Osteocyte (in vitro differentiated cells): ENCODE results near the gene TLCD3A. TPM values are rescaled to one million over a fixed set of nuclear protein-coding genes. Genes with fewer than 3 reads are reported as not detected.
A peak's percentile ranks its signal among the peaks of the same experiment; 100 is the strongest.

Experiments
- DNase-seq: peaks from one replicate; pipeline ENCODE4 v3.0.0; 2021; ENCODE audit warnings: mixed read lengths; ENCODE audit not compliant: unreplicated experiment; ENCODE audit errors: extremely low spot score
- H3K27ac Mint-ChIP-seq: one replicate; pipeline ENCODE4 v1.8.0; 2021; ENCODE audit warnings: mild to moderate bottlenecking, mixed read lengths; ENCODE audit not compliant: unreplicated experiment
- H3K27me3 Mint-ChIP-seq: one replicate; pipeline ENCODE4 v1.8.0; 2021; ENCODE audit warnings: mixed read lengths; ENCODE audit not compliant: unreplicated experiment
- H3K36me3 Mint-ChIP-seq: one replicate; pipeline ENCODE4 v1.8.0; 2021; ENCODE audit warnings: mixed read lengths; ENCODE audit not compliant: unreplicated experiment
- H3K4me1 Mint-ChIP-seq: one replicate; pipeline ENCODE4 v1.8.0; 2021; ENCODE audit warnings: mixed read lengths; ENCODE audit not compliant: unreplicated experiment
- H3K4me3 Mint-ChIP-seq: one replicate; pipeline ENCODE4 v1.8.0; 2021; ENCODE audit warnings: mild to moderate bottlenecking, moderate library complexity, mixed read lengths; ENCODE audit not compliant: unreplicated experiment
- H3K9me3 Mint-ChIP-seq: one replicate; pipeline ENCODE4 v1.8.0; 2021; ENCODE audit warnings: mixed read lengths; ENCODE audit not compliant: unreplicated experiment
- total RNA-seq: library from RNA; stranded (reverse); gene quantifications from 2 replicates; pipeline ENCODE4 v1.2.1, GENCODE V29; 2021
- TF ChIP-seq, protein P1 (sequence below): fragments of 200-600 bp; sonication (generic); IDR thresholded peaks from 2 replicates; pipeline ENCODE4 v1.5.0; 2021; ENCODE audit warnings: antibody characterized with exemption, mild to moderate bottlenecking, moderate library complexity

The TLCD3A gene
- total RNA-seq, 1 donor from 2014 or later, result 23.7 TPM

DNA sequence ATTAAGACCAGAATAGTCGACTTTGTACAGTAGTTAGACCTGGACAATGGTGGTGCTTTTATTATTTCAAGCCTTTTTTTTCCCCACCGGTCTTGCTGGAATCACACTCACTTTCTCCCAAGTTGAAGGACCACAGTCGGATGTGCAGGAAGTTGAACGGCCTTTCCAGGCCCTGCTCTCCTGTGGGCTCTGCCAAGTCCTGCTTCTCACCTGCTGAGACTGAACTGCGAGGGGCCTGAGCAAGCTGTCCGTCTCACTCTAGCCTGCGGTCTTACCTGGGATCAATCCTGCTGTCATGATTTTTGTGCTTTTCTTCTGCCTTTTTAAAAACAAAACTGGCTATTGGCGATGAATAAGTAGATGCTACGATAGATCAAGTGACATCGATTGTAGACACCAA, 1.3 kb downstream of the TLCD3A start:
- no peaks in the 10 kb centered on the region for H3K27me3 Mint-ChIP-seq
- H3K4me3 Mint-ChIP-seq, result peak overlapping the region; percentile 87
- H3K9me3 Mint-ChIP-seq, result no peaks in the 10 kb centered on the region
- TF ChIP-seq, protein P1, sequence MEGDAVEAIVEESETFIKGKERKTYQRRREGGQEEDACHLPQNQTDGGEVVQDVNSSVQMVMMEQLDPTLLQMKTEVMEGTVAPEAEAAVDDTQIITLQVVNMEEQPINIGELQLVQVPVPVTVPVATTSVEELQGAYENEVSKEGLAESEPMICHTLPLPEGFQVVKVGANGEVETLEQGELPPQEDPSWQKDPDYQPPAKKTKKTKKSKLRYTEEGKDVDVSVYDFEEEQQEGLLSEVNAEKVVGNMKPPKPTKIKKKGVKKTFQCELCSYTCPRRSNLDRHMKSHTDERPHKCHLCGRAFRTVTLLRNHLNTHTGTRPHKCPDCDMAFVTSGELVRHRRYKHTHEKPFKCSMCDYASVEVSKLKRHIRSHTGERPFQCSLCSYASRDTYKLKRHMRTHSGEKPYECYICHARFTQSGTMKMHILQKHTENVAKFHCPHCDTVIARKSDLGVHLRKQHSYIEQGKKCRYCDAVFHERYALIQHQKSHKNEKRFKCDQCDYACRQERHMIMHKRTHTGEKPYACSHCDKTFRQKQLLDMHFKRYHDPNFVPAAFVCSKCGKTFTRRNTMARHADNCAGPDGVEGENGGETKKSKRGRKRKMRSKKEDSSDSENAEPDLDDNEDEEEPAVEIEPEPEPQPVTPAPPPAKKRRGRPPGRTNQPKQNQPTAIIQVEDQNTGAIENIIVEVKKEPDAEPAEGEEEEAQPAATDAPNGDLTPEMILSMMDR, result no peak
- peaks cover 7% of the 10 kb centered on the region for H3K36me3 Mint-ChIP-seq
- peak overlapping the region; percentile 80 for H3K27ac Mint-ChIP-seq
- no peak for DNase-seq
- H3K4me1 Mint-ChIP-seq, result peaks cover 22% of the 10 kb centered on the region

DNA sequence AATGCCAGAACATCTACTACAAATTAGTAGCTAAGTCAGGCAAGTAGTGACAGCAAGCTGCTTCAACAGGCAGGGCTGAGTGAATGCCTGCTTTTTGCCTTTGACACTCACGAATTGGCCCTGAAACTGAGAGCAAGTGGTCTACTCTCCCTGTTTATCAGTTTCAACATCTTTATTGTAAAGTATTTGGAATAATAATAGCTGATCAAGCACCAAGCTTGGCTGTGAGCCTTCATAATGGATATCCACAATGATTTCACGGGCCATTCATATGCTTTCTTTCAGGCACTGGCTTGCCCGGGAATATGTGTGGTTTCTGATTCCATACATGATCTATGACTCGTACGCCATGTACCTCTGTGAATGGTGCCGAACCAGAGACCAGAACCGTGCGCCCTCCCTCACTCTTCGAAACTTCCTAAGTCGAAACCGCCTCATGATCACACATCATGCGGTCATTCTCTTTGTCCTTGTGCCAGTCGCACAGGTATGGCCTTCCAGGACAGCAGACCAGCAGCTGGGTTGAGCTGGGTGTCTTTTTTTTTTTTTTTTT, 5.2 kb downstream of the TLCD3A start:
- TF ChIP-seq, protein P1, result no peak

DNA sequence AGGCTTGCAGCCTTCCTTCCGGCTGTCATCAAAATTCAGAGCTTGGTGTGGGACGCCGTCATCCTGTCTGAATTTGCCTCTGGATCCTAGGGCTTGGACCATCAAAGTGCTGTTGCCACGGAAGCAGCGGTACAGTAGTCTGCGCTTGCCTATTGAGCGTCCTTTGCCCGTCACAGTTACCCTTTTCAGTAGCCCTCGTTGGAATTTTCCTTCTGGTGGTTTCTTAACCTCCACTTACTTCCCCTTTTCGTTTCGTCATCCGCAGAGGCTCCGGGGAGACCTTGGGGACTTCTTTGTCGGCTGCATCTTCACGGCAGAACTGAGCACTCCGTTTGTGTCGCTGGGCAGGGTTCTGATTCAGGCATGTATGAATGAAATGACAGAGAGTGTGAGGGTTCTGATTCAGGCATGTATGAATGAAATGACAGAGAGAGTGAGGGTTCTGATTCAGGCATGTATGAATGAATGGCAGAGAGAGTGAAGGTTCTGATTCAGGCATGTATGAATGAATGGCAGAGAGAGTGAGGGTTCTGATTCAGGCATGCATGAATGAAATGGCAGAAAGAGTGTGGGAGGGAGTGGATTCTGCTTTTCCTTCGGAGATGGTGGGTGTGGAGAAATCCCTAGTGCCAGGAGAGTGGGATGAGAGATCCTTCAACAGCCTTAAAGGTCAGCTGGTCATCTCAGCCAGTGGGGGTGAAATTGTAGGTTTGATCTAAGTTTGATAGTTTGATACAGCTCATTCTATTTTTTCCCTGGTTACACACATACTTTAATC, 8.0 kb downstream of the TLCD3A start:
- peaks cover 35% of the 10 kb centered on the region for H3K36me3 Mint-ChIP-seq
- no peaks in the 10 kb centered on the region for H3K27me3 Mint-ChIP-seq
- no peak for DNase-seq
- no peaks in the 10 kb centered on the region for H3K9me3 Mint-ChIP-seq
- TF ChIP-seq, protein P1, result no peak
- H3K4me1 Mint-ChIP-seq, result no peaks in the 10 kb centered on the region
- peak overlapping the region; percentile 31 for H3K27ac Mint-ChIP-seq
- no peak overlapping the region for H3K4me3 Mint-ChIP-seq

More for the DNA sequence above, 5.2 kb downstream of the TLCD3A start:
- H3K9me3 Mint-ChIP-seq, result no peaks in the 10 kb centered on the region
- no peaks in the 10 kb centered on the region for H3K27me3 Mint-ChIP-seq
- H3K36me3 Mint-ChIP-seq, result peaks cover 25% of the 10 kb centered on the region
- DNase-seq, result no peak
- peaks cover 13% of the 10 kb centered on the region for H3K4me1 Mint-ChIP-seq
- H3K27ac Mint-ChIP-seq, result no peak overlapping the region
- H3K4me3 Mint-ChIP-seq, result no peak overlapping the region

DNA sequence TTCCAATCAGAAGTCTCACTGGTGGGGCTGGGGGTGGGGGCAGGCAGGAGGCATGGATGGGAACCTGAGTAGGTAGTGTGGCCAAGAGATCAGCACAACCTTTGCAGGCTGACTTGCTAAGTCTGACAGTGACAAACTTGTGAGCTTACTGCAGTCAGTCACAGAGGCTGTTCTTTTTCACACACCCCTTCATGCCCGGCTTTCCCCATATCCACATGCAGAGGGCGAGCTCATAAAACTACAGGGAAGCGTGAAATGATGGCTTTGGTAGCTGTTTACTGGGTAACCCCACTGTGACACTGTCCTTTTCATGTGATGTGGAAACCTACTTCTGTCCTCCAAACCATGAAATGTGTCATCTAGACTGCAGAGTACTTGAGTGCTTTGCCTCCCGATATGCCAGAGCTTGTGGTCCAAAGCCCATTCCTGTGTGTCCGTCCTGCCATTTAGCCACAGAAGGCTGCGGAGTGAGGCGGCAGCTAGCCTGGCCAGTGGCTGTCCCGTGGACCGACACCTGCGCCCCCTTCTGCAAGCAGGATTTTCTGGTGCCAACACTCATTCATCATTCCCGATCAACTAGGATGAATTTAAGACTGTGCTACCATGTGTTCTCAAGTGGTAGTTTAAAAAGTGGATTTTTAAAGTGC, 9.9 kb downstream of the TLCD3A start:
- Mint-ChIP-seq H3K27ac (no peak overlapping the region), H3K9me3 (no peaks in the 10 kb centered on the region), H3K36me3 (peaks cover 38% of the 10 kb centered on the region), H3K27me3 (no peaks in the 10 kb centered on the region), H3K4me3 (no peak overlapping the region), H3K4me1 (no peaks in the 10 kb centered on the region)
- TF ChIP-seq, protein P1, result no peak
- no peak for DNase-seq

DNA sequence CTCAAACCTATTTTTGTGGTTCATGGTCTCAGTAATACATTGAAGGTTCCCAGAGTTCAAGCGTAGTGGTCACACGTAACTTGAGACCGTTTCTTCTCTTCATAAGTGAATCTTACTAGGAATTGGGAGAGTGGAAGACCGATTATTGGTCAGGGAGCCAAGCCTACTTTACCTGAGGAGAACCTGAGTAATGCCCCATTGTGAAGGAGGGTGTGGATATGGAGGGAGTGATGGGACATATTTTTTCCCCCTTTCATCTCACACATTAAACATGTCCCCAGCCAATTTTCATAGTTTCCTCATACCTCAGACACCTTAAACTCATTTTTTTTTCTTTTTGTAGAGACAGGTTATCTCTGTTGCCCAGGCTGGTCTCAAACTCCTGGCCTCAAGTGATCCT, 10.7 kb downstream of the TLCD3A start:
- no peaks in the 10 kb centered on the region for H3K9me3 Mint-ChIP-seq
- no peaks in the 10 kb centered on the region for H3K4me1 Mint-ChIP-seq
- no peaks in the 10 kb centered on the region for H3K27me3 Mint-ChIP-seq
- no peak overlapping the region for H3K27ac Mint-ChIP-seq
- H3K4me3 Mint-ChIP-seq, result no peak overlapping the region
- no peak for DNase-seq
- peaks cover 38% of the 10 kb centered on the region for H3K36me3 Mint-ChIP-seq
- TF ChIP-seq, protein P1, result no peak
